KMS-11 (cell line): ENCODE measurements around the gene WNT7A.

Experiments
- H2AFZ ChIP-seq: fragments of 200-600 bp; sonication (generic); 2 replicates; pipeline ENCODE4 v1.6.1; 2016; ENCODE audit warnings: antibody characterized with exemption, mixed run types, low read depth
- H3K27ac ChIP-seq: fragments of 200-600 bp; sonication (generic); 2 replicates; pipeline ENCODE4 v1.6.1; 2016; ENCODE audit warnings: mild to moderate bottlenecking, mixed run types
- H3K27me3 ChIP-seq: fragments of 200-600 bp; sonication (generic); 2 replicates; pipeline ENCODE4 v1.6.1; 2017; ENCODE audit warnings: mild to moderate bottlenecking, low read depth, mixed run types, moderate library complexity; ENCODE audit not compliant: insufficient read depth
- H3K36me3 ChIP-seq: fragments of 200-600 bp; sonication (generic); 2 replicates; pipeline ENCODE4 v1.6.1; 2017; ENCODE audit warnings: mild to moderate bottlenecking, mixed run types; ENCODE audit not compliant: insufficient read depth
- H3K4me1 ChIP-seq: fragments of 200-600 bp; sonication (generic); 2 replicates; pipeline ENCODE4 v1.6.1; 2016; ENCODE audit warnings: mild to moderate bottlenecking, low read depth, mixed run types; ENCODE audit not compliant: poor library complexity, severe bottlenecking
- H3K4me2 ChIP-seq: fragments of 200-600 bp; sonication (generic); 2 replicates; pipeline ENCODE4 v1.7.0; 2016; ENCODE audit warnings: mild to moderate bottlenecking, mixed run types
- H3K4me3 ChIP-seq: fragments of 200-600 bp; sonication (generic); IDR thresholded peaks from 2 replicates; pipeline ENCODE4 v1.6.1; 2017; ENCODE audit warnings: low read depth, low read length, mixed read lengths; ENCODE audit not compliant: insufficient read depth
- H3K79me2 ChIP-seq: fragments of 200-600 bp; sonication (generic); 2 replicates; pipeline ENCODE4 v1.6.1; 2016; ENCODE audit warnings: low read depth, mixed run types; ENCODE audit not compliant: insufficient read depth
- H3K9ac ChIP-seq: fragments of 200-600 bp; sonication (generic); 2 replicates; pipeline ENCODE4 v1.6.1; 2016; ENCODE audit warnings: mild to moderate bottlenecking, mixed run types
- H4K20me1 ChIP-seq: fragments of 200-600 bp; sonication (generic); 2 replicates; pipeline ENCODE4 v1.6.1; 2016; ENCODE audit warnings: mild to moderate bottlenecking, mixed run types; ENCODE audit not compliant: insufficient read depth
- CTCF ChIP-seq: fragments of 200-600 bp; sonication (generic); conservative IDR thresholded peaks from 2 replicates; pipeline ENCODE4 v1.6.1; 2017; ENCODE audit warnings: low read depth, mild to moderate bottlenecking, antibody characterized with exemption, low read length, moderate library complexity, mixed read lengths

The WNT7A gene

GRCh38 chr3:13772321-13772745, 107.5 kb downstream of the WNT7A start:
- H3K27me3 ChIP-seq, result no peaks in the 10 kb centered on the region
- no peaks in the 10 kb centered on the region for H3K4me1 ChIP-seq
- H3K27ac ChIP-seq, result no peak overlapping the region
- no peak overlapping the region for H3K9ac ChIP-seq
- H3K4me2 ChIP-seq, result no peak overlapping the region
- no peak overlapping the region for H3K4me3 ChIP-seq
- no peak overlapping the region for H2AFZ ChIP-seq
- no peaks in the 10 kb centered on the region for H3K36me3 ChIP-seq
- TF ChIP-seq CTCF, result no peak
- no peaks in the 10 kb centered on the region for H4K20me1 ChIP-seq
- no peaks in the 10 kb centered on the region for H3K79me2 ChIP-seq

- H3K36me3 ChIP-seq, result no peaks in the 10 kb centered on the region
- H3K4me3 ChIP-seq, result no peak overlapping the region
- no peak overlapping the region for H2AFZ ChIP-seq
- no peak overlapping the region for H3K4me2 ChIP-seq
- H3K27me3 ChIP-seq, result no peaks in the 10 kb centered on the region
- no peaks in the 10 kb centered on the region for H3K4me1 ChIP-seq
- H4K20me1 ChIP-seq, result no peaks in the 10 kb centered on the region
- H3K9ac ChIP-seq, result no peak overlapping the region
- TF ChIP-seq CTCF, result no peak
- no peak overlapping the region for H3K27ac ChIP-seq
- H3K79me2 ChIP-seq, result no peaks in the 10 kb centered on the region
Measured at GRCh38 chr3:13771496-13771895, 108.4 kb downstream of the WNT7A start.

- Histone ChIP-seq H3K4me2 (no peak overlapping the region), H4K20me1 (no peaks in the 10 kb centered on the region), H3K36me3 (no peaks in the 10 kb centered on the region), H3K4me3 (no peak overlapping the region), H3K27me3 (no peaks in the 10 kb centered on the region), H3K79me2 (no peaks in the 10 kb centered on the region), H3K9ac (no peak overlapping the region), H2AFZ (no peak overlapping the region), H3K27ac (no peak overlapping the region), H3K4me1 (no peaks in the 10 kb centered on the region)
- TF ChIP-seq CTCF, result no peak
Measured at GRCh38 chr3:13770170-13771169, 109.4 kb downstream of the WNT7A start.

GRCh38 chr3:13769422-13769821, 110.4 kb downstream of the WNT7A start:
- Histone ChIP-seq H3K4me2 (no peak overlapping the region), H3K79me2 (no peaks in the 10 kb centered on the region), H2AFZ (no peak overlapping the region), H3K4me3 (no peak overlapping the region), H3K36me3 (no peaks in the 10 kb centered on the region), H4K20me1 (no peaks in the 10 kb centered on the region), H3K27ac (no peak overlapping the region), H3K9ac (no peak overlapping the region), H3K4me1 (no peaks in the 10 kb centered on the region), H3K27me3 (no peaks in the 10 kb centered on the region)
- TF ChIP-seq CTCF, result no peak
